SK-N-MC (cell line): ENCODE data around the gene MED27.
A peak's percentile ranks its signal among the peaks of the same experiment; 100 is the strongest.

Experiments
- EZH2 ChIP-seq: fragments of 200-600 bp; sonication (generic); IDR thresholded peaks from one replicate; pipeline ENCODE4 v1.6.1; 2017; ENCODE audit warnings: antibody characterized with exemption
- FOXP2 ChIP-seq: optimal IDR thresholded peaks from 2 replicates; pipeline ENCODE3; 2011; ENCODE audit warnings: mild to moderate bottlenecking, moderate library complexity; ENCODE audit not compliant: insufficient read depth; ENCODE audit errors: extremely low read length, control extremely low read depth
- POLR2AphosphoS5 ChIP-seq: IDR thresholded peaks from 2 replicates; pipeline ENCODE4 v1.6.1; 2012; ENCODE audit warnings: mild to moderate bottlenecking, low read depth, low read length, borderline replicate concordance

DNA sequence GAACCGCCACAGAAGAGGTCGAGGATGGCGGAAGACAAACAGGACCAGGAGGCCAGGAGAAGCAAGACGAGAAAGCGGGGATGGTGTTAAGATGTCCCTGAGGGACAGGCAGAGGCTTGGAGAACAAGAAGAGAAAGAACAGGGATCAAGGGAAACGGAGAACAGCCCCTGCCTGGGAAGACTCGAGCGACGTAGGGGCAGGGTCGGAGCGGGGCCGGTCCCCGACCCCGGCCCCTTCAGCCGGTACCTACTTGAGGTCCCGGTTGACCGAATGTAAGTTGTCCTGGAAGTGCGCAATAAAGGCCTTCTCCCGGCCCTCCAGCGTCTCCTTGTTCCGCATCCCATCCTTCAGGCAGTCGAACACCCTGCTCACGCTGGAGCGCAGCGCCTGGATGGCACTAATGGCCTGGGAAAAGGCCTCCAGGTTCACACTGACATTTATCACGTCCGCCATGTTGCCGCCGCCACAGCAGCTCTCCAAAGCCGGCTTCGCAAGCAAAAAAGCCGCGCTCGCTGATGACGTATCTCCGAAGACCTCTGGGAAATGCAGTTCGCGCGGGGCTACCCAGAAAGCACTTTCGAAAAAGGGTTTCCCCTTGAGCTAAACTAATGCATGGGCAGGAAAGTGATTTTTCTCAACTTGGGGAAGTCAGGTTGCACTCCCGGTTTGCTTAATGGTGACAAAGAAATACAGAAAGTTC, at the start of gene MED27:
- TF ChIP-seq EZH2 (no peak), POLR2AphosphoS5 (peak; percentile 67; the same call in 1 of the 2 replicates), FOXP2 (no peak)
